ENCODE results near the gene DGKQ. TPM values are rescaled to one million over a fixed set of nuclear protein-coding genes. Genes with fewer than 3 reads are reported as not detected.

Gene DGKQ
- total and polyA plus RNA-seq, 9 of the 15 experiments (the other 6 are each of a cell fraction or from before 2014, with no cell fraction given) = 0.17 to 22.0 (median 5.6) TPM

DNA sequence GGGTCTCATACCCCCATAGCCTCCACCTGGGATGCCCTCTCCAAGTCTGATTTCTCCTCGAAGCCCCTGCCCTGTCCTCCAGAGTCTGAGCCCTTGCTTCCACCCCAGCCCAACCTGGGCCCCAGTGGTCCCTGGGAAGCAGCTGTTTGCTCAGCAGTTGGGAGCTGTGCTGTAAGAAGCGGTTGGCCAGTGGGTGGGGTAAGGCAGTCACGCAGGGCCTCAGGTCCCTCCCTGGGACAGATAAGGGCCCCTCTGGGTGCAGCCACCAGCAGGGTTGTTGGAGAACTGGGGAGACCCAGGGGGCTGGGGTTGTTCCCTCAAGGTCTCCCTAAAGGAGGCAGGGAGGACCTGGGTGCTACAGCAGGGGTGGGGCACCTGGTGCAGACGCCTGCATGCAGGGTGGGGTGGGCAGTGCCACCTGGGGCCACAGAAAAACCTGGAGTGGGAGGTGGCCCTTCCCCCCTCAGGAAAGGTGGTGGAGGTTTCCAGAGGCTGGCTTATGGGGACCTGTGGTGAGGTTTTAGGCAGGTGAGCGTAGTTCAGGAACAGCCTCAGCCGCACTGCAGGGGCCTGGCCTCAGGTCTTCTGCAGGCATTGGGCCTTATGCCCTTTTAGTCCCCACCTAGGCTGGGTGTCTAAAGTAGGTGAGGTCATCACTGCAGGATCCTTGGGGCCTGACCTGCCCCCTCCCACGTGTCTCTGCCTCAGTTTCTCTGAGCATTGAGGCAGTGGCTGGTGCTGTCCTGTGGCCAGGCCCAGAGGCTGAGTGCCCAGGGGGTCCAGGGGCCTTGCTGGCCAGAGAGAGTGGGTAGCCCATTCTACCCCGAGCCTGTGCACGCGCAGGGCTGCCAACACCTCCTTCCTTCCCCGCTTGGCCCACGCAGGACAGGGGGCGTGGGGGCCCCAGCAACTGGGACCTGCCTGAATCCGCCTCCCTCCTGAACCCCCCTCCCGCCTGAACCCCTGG is 22.9 kb upstream of the DGKQ start (continued):
- 0 out of 2 replicates have a peak, but pooled peaks have one; percentile 15 for TF ChIP-seq CBFA2T2 (conservative IDR thresholded peaks at IDR 0.05)
- peak; percentile 84 for TF ChIP-seq RNF2 (IDR thresholded peaks at IDR 0.05)
- TF ChIP-seq EP400 (IDR thresholded peaks at IDR 0.05) = peak; percentile 32
- 0 out of 2 replicates have a peak, but pooled peaks have one; percentile 21 for TF ChIP-seq TCF15 (CRISPR knock-in tag; IDR thresholded peaks at IDR 0.05)
- TF ChIP-seq ZNF124 (CRISPR knock-in tag; IDR thresholded peaks at IDR 0.05) = no peak
- TF ChIP-seq DPF2 (IDR thresholded peaks at IDR 0.05) = peak; percentile 49
- 0 out of 2 replicates have a peak, but pooled peaks have one; percentile 65 for TF ChIP-seq ELF2 (CRISPR knock-in tag; IDR thresholded peaks at IDR 0.05)
- no peak for TF ChIP-seq MTF1 (CRISPR knock-in tag; IDR thresholded peaks at IDR 0.05; ENCODE audit: borderline replicate concordance)
- peak; percentile 75 for TF ChIP-seq TBP (optimal IDR thresholded peaks at IDR 0.05; ENCODE audit: low read depth, low read length)
- no peak for TF ChIP-seq PCBP2 (IDR thresholded peaks at IDR 0.05; ENCODE audit: low read depth, low read length, poor library complexity, severe bottlenecking)
- peak; percentile 32; the same call in 1 of the 2 replicates for TF ChIP-seq TCF3 (CRISPR knock-in tag; IDR thresholded peaks at IDR 0.05)
- 0 out of 2 replicates have a peak, but pooled peaks have one; percentile 2 for TF ChIP-seq MAX (CRISPR knock-in tag; IDR thresholded peaks at IDR 0.05)
- TF ChIP-seq, protein P1, sequence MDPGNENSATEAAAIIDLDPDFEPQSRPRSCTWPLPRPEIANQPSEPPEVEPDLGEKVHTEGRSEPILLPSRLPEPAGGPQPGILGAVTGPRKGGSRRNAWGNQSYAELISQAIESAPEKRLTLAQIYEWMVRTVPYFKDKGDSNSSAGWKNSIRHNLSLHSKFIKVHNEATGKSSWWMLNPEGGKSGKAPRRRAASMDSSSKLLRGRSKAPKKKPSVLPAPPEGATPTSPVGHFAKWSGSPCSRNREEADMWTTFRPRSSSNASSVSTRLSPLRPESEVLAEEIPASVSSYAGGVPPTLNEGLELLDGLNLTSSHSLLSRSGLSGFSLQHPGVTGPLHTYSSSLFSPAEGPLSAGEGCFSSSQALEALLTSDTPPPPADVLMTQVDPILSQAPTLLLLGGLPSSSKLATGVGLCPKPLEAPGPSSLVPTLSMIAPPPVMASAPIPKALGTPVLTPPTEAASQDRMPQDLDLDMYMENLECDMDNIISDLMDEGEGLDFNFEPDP (CRISPR knock-in tag; IDR thresholded peaks at IDR 0.05) = no peak
- peak; percentile 41; the same call in 1 of the 2 replicates for TF ChIP-seq ZBTB1 (CRISPR knock-in tag; IDR thresholded peaks at IDR 0.05; ENCODE audit: borderline replicate concordance, low read depth)
- 0 out of 2 replicates have a peak, but pooled peaks have one; percentile 30 for TF ChIP-seq CHD2 (IDR thresholded peaks at IDR 0.05; ENCODE audit: low read depth, low read length)
- no peak for TF ChIP-seq ZNF263 (CRISPR knock-in tag; IDR thresholded peaks at IDR 0.05; ENCODE audit: borderline replicate concordance)
- peak; percentile 58 for TF ChIP-seq BHLHE40 (IDR thresholded peaks at IDR 0.05; ENCODE audit: low read length)
- no peak for TF ChIP-seq SAFB2 (IDR thresholded peaks at IDR 0.05; ENCODE audit: borderline replicate concordance, low read depth, low read length, severe bottlenecking)
- TF ChIP-seq TEAD4 (IDR thresholded peaks at IDR 0.05; ENCODE audit: low read length) = 0 out of 2 replicates have a peak, but pooled peaks have one; percentile 3
- no peak for TF ChIP-seq TEAD4 (CRISPR knock-in tag; IDR thresholded peaks at IDR 0.05; ENCODE audit: borderline replicate concordance)
- TF ChIP-seq SAFB (IDR thresholded peaks at IDR 0.05; ENCODE audit: borderline replicate concordance, low read depth, low read length) = peak; percentile 67; the same call in 1 of the 2 replicates
- TF ChIP-seq, protein P2, sequence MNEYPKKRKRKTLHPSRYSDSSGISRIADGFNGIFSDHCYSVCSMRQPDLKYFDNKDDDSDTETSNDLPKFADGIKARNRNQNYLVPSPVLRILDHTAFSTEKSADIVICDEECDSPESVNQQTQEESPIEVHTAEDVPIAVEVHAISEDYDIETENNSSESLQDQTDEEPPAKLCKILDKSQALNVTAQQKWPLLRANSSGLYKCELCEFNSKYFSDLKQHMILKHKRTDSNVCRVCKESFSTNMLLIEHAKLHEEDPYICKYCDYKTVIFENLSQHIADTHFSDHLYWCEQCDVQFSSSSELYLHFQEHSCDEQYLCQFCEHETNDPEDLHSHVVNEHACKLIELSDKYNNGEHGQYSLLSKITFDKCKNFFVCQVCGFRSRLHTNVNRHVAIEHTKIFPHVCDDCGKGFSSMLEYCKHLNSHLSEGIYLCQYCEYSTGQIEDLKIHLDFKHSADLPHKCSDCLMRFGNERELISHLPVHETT (CRISPR knock-in tag; conservative IDR thresholded peaks at IDR 0.05 in 1 of 2, IDR thresholded peaks at IDR 0.05 in 1 of 2) = peak in 1 of 2 experiments; percentile 76; a peak in 2 of 4 replicates
- TF ChIP-seq ZNF507 (tag; conservative IDR thresholded peaks at IDR 0.05) = no peak
